Renal cortical epithelial cell (primary cell): ENCODE data around the gene HSD17B12. TPM values are rescaled to one million over a fixed set of nuclear protein-coding genes. Genes with fewer than 3 reads are reported as not detected.
"Not testable (repeated sequence)": the region's sequence is repeated elsewhere in the genome, so short reads cannot be mapped to it uniquely, and the experiment has no call there.

Experiments
- DNase-seq: peaks from one replicate; pipeline ENCODE4 v3.0.0-alpha.2; 2011; ENCODE audit warnings: low read depth
- total RNA-seq: library from RNA; depleted of rRNA; stranded (reverse); fragments of >200 nt; gene quantifications from 2 replicates; pipeline ENCODE4 v1.2.3, GENCODE V29; 2014

Gene HSD17B12
- total RNA-seq, 1 donor from 2014 or later: 79.9 TPM

- no peak for DNase-seq
These were observed 66.1 kb downstream of the HSD17B12 start for GRCh38 chr11:43746670-43747069.

- DNase-seq: no peak
These were observed 66.7 kb downstream of the HSD17B12 start for GRCh38 chr11:43747130-43747802.

GRCh38 chr11:43748095-43748494 lies 67.6 kb downstream of the HSD17B12 start:
- no peak for DNase-seq

- DNase-seq: no peak
These were observed 71.2 kb downstream of the HSD17B12 start for GRCh38 chr11:43751726-43752125.

GRCh38 chr11:43756575-43756974 lies 76.0 kb downstream of the HSD17B12 start:
- DNase-seq: no peak

GRCh38 chr11:43758927-43759326 lies 78.4 kb downstream of the HSD17B12 start:
- no peak for DNase-seq

GRCh38 chr11:43760902-43761301 lies 80.4 kb downstream of the HSD17B12 start:
- DNase-seq: no peak

- no peak for DNase-seq
These were observed 84.7 kb downstream of the HSD17B12 start for GRCh38 chr11:43765194-43765593.

- DNase-seq: not testable (repeated sequence)
These were observed 88.1 kb downstream of the HSD17B12 start for GRCh38 chr11:43768654-43769053.

GRCh38 chr11:43770173-43770572 lies 89.6 kb downstream of the HSD17B12 start:
- DNase-seq: no peak

GRCh38 chr11:43772733-43773132 lies 92.2 kb downstream of the HSD17B12 start:
- no peak for DNase-seq

- DNase-seq: no peak
These were observed 94.2 kb downstream of the HSD17B12 start for GRCh38 chr11:43774786-43775185.

GRCh38 chr11:43779306-43779705 lies 98.8 kb downstream of the HSD17B12 start:
- DNase-seq: no peak

- no peak for DNase-seq
These were observed 103.8 kb downstream of the HSD17B12 start for GRCh38 chr11:43784301-43784700.

GRCh38 chr11:43784866-43785265 lies 104.3 kb downstream of the HSD17B12 start:
- DNase-seq: no peak

- no peak for DNase-seq
These were observed 104.8 kb downstream of the HSD17B12 start for GRCh38 chr11:43785318-43785717.

- DNase-seq: no peak
These were observed 105.5 kb downstream of the HSD17B12 start for GRCh38 chr11:43786016-43786415.

- DNase-seq: no peak
These were observed 107.3 kb downstream of the HSD17B12 start for GRCh38 chr11:43787824-43788223.

- no peak for DNase-seq
These were observed 107.9 kb downstream of the HSD17B12 start for GRCh38 chr11:43788421-43788820.

GRCh38 chr11:43789700-43790443 lies 109.3 kb downstream of the HSD17B12 start:
- peak; percentile 82 for DNase-seq

- no peak for DNase-seq
These were observed 109.9 kb downstream of the HSD17B12 start for GRCh38 chr11:43790444-43790794.

GRCh38 chr11:43797337-43797736 lies 116.8 kb downstream of the HSD17B12 start:
- DNase-seq: no peak

GRCh38 chr11:43797866-43798265 lies 117.3 kb downstream of the HSD17B12 start:
- no peak for DNase-seq

- DNase-seq: no peak
These were observed 122.0 kb downstream of the HSD17B12 start for GRCh38 chr11:43802509-43802908.
